ENCODE data around the gene PGAP3. TPM values are rescaled to one million over a fixed set of nuclear protein-coding genes. Genes with fewer than 3 reads are reported as not detected.

The PGAP3 gene
- total and polyA plus RNA-seq, 2 of the 4 experiments (the other 2 are of a cell fraction): 4.3 to 9.8 TPM

DNA sequence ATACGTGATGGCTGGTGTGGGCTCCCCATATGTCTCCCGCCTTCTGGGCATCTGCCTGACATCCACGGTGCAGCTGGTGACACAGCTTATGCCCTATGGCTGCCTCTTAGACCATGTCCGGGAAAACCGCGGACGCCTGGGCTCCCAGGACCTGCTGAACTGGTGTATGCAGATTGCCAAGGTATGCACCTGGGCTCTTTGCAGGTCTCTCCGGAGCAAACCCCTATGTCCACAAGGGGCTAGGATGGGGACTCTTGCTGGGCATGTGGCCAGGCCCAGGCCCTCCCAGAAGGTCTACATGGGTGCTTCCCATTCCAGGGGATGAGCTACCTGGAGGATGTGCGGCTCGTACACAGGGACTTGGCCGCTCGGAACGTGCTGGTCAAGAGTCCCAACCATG, 36.9 kb upstream of the PGAP3 start:
- Histone ChIP-seq H3K4me2 (ENCODE audit: low read depth, low read length) (no peak overlapping the region), H3K79me1 (ENCODE audit: low read depth in 1 of 2, low read length in 2 of 2) (peaks cover 5 to 12% of the 10 kb centered on the region in 2 experiments), H3K9me1 (ENCODE audit: insufficient read depth, low read length) (peaks cover 9% of the 10 kb centered on the region), H3K4me1 (ENCODE audit: control insufficient read depth, insufficient read depth, low read length) (peaks cover 3% of the 10 kb centered on the region; the same call in 1 of the 2 replicates), H3K9me3 (ENCODE audit: control insufficient read depth, insufficient read depth, low read length) (no peaks in the 10 kb centered on the region), H3K56ac (ENCODE audit: extremely low read depth, insufficient read depth, low read length) (no peak overlapping the region), H3K18ac (ENCODE audit: low read depth, low read length) (no peak overlapping the region), H3K4me3 (ENCODE audit: insufficient read depth, low read depth, low read length) (no peak overlapping the region), H3K4ac (ENCODE audit: low read depth, low read length) (no peak overlapping the region), H3K27ac (ENCODE audit: insufficient read depth, low read length) (no peak overlapping the region), H4K91ac (ENCODE audit: insufficient read depth, low read depth, low read length) (no peak overlapping the region), H2BK15ac (ENCODE audit: low read depth, low read length) (no peak overlapping the region), H2AFZ (replicated peaks; ENCODE audit: low read length, poor library complexity) (no peak overlapping the region), H2BK5ac (ENCODE audit: low read depth, low read length, poor library complexity, severe bottlenecking) (no peak overlapping the region), H4K20me1 (ENCODE audit: insufficient read depth, low read length) (no peaks in the 10 kb centered on the region), H4K8ac (ENCODE audit: low read depth in 2 of 2, low read length in 2 of 2) (no peak overlapping the region), H3K27me3 (ENCODE audit: control insufficient read depth, insufficient read depth, low read length) (no peaks in the 10 kb centered on the region), H3K9ac (ENCODE audit: low read depth, low read length) (no peak overlapping the region), H3K14ac (replicated peaks; ENCODE audit: low read depth, low read length) (no peak overlapping the region), H2BK120ac (ENCODE audit: low read depth, low read length) (no peak overlapping the region), H3K36me3 (ENCODE audit: control insufficient read depth, insufficient read depth, low read length) (peaks cover 57% of the 10 kb centered on the region), H2AK5ac (ENCODE audit: low read depth, low read length) (no peak overlapping the region), H2BK20ac (ENCODE audit: low read depth, low read length) (no peak overlapping the region), H4K5ac (ENCODE audit: low read depth, low read length) (no peak overlapping the region), H2AK9ac (replicated peaks; ENCODE audit: low read depth, low read length, poor library complexity) (no peak overlapping the region), H3K23ac (ENCODE audit: low read depth, low read length) (no peak overlapping the region)
- no peak for ATAC-seq (ENCODE audit: low read depth)
- CTCF ChIA-PET: no interaction called here
- in situ Hi-C loops (cut with MboI; ENCODE audit: low sequenced_read_pairs) (no loop called here), intact Hi-C loops (cut with micrococcal nuclease) (no loop called here), dilution Hi-C loops (cut with HindIII; ENCODE audit: low sequenced_read_pairs, unreplicated experiment) (no loop called here)
- DNase-seq: no peak
- BruUV-seq (replicated peaks): no TSS peak
- POLR2A ChIA-PET (ENCODE audit: unreplicated experiment): no interaction called here
- WGBS, 2 experiments (ENCODE audit: extremely low coverage in 2 of 2, insufficient read length in 1 of 2): 100% methylated on average over 8 of the region's 13 CpGs; no CpG with 5 or more reads in 1 of the 2 experiments
- no peak for TF ChIP-seq BHLHE40 (IDR thresholded peaks at IDR 0.05; ENCODE audit: low read depth, low read length)
- TF ChIP-seq, protein P1, sequence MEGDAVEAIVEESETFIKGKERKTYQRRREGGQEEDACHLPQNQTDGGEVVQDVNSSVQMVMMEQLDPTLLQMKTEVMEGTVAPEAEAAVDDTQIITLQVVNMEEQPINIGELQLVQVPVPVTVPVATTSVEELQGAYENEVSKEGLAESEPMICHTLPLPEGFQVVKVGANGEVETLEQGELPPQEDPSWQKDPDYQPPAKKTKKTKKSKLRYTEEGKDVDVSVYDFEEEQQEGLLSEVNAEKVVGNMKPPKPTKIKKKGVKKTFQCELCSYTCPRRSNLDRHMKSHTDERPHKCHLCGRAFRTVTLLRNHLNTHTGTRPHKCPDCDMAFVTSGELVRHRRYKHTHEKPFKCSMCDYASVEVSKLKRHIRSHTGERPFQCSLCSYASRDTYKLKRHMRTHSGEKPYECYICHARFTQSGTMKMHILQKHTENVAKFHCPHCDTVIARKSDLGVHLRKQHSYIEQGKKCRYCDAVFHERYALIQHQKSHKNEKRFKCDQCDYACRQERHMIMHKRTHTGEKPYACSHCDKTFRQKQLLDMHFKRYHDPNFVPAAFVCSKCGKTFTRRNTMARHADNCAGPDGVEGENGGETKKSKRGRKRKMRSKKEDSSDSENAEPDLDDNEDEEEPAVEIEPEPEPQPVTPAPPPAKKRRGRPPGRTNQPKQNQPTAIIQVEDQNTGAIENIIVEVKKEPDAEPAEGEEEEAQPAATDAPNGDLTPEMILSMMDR (conservative IDR thresholded peaks at IDR 0.05; ENCODE audit: low read depth, low read length): no peak
- TF ChIP-seq RFX5 (IDR thresholded peaks at IDR 0.05; ENCODE audit: low read depth, low read length): no peak
- no peak for TF ChIP-seq USF2 (IDR thresholded peaks at IDR 0.05; ENCODE audit: low read depth, low read length)
- TF ChIP-seq CHD1 (IDR thresholded peaks at IDR 0.05; ENCODE audit: low read depth, low read length): no peak
- TF ChIP-seq POLR2A (IDR thresholded peaks at IDR 0.05; ENCODE audit: low read depth, low read length): no peak
- no peak for TF ChIP-seq MAZ (IDR thresholded peaks at IDR 0.05; ENCODE audit: borderline replicate concordance, low read depth, low read length)

All from IMR-90 (cell line).